AG04449 (cell line): ENCODE measurements around the gene NRIP2.

ENCODE experiments used
- CTCF ChIA-PET: fragments of 350-600 bp; formaldehyde crosslinking; extraction: SDS; loops from one replicate; lab custom pipeline; 2021; ENCODE audit warnings: antibody characterized with exemption; lab: Yijun Ruan, JAX
- POLR2A ChIA-PET: fragments of 400-600, 350-600 bp; formaldehyde crosslinking; extraction: SDS; loops from one replicate; lab custom pipeline; 2020; ENCODE audit warnings: antibody characterized with exemption, inconsistent platforms; lab: Yijun Ruan, JAX
- DNase-seq: peaks from one replicate; pipeline ENCODE4 v3.0.0-alpha.2; 2010; ENCODE audit warnings: low read depth, low spot score
- H3K4me3 ChIP-seq: 2 replicates; pipeline ENCODE4 v1.5.1; 2011; ENCODE audit warnings: low read depth, mild to moderate bottlenecking, control low read depth, low read length
- TF ChIP-seq, protein P1 (sequence below): IDR thresholded peaks from one replicate; pipeline ENCODE4 v1.5.1; 2011; ENCODE audit warnings: mild to moderate bottlenecking, moderate library complexity, low read length, control low read depth, inconsistent platforms; ENCODE audit not compliant: insufficient read depth; ENCODE audit errors: missing control alignments

Gene NRIP2

DNA sequence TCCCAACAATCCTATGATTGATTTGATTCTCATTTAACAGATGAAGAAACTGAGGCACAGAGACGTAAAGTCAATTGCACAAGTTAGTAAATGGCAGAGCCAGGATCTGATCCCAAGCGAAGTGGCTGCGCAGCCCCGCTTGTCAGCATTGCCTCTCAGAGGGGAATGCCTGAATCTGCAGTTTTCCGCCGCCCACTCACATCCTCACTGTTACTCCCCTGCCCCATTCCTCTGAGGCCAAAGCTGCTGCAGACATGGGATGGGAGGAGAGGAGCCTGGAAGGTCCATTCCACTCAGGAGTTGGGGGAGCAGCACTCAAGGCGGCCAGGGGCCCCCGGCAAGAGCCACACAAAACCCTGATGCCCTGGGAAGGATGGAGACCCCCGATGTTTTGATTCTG, 1.0 kb downstream of the NRIP2 start:
- ChIA-PET CTCF (interaction anchor here (0.9 to 9.4 kb wide), 6 partner anchors 9 to 208 kb away, joined by 3 to 90 read pairs (median 5); no protein-coding TSS in a partner anchor), POLR2A (interaction anchor here (0.9 kb wide), 1 partner anchor 57 kb away, joined by 3 read pairs; the partner anchor contains the start of gene TULP3)
- H3K4me3 ChIP-seq: no peak overlapping the region
- DNase-seq: no peak
- TF ChIP-seq, protein P1, sequence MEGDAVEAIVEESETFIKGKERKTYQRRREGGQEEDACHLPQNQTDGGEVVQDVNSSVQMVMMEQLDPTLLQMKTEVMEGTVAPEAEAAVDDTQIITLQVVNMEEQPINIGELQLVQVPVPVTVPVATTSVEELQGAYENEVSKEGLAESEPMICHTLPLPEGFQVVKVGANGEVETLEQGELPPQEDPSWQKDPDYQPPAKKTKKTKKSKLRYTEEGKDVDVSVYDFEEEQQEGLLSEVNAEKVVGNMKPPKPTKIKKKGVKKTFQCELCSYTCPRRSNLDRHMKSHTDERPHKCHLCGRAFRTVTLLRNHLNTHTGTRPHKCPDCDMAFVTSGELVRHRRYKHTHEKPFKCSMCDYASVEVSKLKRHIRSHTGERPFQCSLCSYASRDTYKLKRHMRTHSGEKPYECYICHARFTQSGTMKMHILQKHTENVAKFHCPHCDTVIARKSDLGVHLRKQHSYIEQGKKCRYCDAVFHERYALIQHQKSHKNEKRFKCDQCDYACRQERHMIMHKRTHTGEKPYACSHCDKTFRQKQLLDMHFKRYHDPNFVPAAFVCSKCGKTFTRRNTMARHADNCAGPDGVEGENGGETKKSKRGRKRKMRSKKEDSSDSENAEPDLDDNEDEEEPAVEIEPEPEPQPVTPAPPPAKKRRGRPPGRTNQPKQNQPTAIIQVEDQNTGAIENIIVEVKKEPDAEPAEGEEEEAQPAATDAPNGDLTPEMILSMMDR: no peak

DNA sequence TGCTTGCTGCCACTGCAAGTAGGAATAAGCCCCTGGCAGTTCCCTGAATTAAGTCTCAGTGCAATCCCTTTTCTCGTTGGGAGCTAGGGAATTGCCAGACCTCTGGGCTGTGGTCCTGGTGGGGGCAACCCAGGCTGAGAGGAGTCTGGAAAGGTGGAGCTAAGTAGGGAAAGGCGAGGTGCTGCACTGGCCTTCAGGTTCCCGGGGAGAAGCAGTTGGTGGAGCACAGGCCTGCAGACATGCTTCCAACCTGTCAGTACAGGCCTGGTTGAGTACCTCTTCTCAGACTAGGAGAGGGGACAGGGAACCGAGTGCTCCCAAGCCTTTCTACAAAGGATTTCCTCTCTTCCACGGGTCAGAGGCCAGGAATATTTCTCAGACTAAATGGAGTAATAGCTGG, 1.5 kb downstream of the NRIP2 start:
- ChIA-PET CTCF (interaction anchor here (0.9 to 9.4 kb wide), 4 partner anchors 9 to 209 kb away, joined by 3 to 90 read pairs (median 5); no protein-coding TSS in a partner anchor), POLR2A (interaction anchor here (0.9 kb wide), 1 partner anchor 57 kb away, joined by 3 read pairs; the partner anchor contains the start of gene TULP3)
- no peak overlapping the region for H3K4me3 ChIP-seq
- no peak for DNase-seq
- TF ChIP-seq, protein P1: no peak

GRCh38 chr12:2832550-2833127, 2.2 kb downstream of the NRIP2 start:
- ChIA-PET POLR2A (no interaction called here), CTCF (interaction anchor here (0.9 to 9.4 kb wide), 4 partner anchors 8 to 52 kb away, joined by 3 to 90 read pairs (median 4); no protein-coding TSS in a partner anchor)
- H3K4me3 ChIP-seq: no peak overlapping the region
- DNase-seq: no peak
- TF ChIP-seq, protein P1: no peak

GRCh38 chr12:2829275-2829674, 5.6 kb downstream of the NRIP2 start:
- POLR2A ChIA-PET: no interaction called here
- TF ChIP-seq, protein P1: no peak

DNA sequence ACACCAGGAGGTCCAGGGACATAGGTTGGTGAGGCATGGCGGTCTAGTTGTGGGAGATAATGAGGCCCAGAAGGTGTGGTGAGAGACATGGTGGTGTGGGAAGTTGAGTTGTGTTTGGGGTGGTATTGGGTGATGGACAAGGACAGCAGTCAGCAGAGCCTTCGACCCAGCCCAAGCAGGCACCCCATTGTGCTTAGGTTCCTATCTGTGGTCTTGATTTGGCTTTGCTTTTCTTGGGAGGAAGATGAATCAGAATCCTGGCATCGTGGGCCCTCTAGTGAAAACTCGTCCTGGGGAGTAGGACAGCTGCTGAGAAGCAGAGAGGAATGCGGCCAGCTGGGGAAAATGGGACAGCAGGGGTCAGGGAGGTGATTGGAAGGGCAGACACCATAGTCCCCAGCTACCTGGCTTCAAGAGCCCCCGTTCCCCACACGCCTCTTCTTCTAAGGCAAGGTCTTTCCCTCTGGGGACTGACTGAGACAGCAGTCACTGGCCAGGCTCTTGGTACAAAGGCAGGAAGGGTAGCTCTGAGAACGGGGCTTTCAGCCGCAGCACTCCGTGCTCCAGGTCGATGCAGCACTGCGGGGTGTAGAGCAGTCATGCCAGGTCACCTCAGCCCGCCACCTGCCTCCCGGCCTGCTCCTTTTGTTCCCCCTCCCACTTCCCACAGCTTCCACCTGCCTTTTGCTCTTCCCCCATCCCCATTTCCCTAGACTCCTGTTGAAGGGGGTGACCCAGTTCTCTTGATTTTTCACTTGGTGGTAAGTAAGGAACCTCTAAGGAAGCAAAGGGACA, 7.9 kb downstream of the NRIP2 start:
- CTCF ChIA-PET: interaction anchor here (1.1 to 3.5 kb wide), 2 partner anchors 14 to 19 kb away, joined by 3 to 15 read pairs; partner anchors contain the start of gene ITFG2
- TF ChIP-seq, protein P1: no peak
- POLR2A ChIA-PET: no interaction called here
- no peak overlapping the region for H3K4me3 ChIP-seq
- no peak for DNase-seq

More at GRCh38 chr12:2829275-2829674, 5.6 kb downstream of the NRIP2 start:
- CTCF ChIA-PET: no interaction called here
- DNase-seq: no peak
- no peak overlapping the region for H3K4me3 ChIP-seq

DNA sequence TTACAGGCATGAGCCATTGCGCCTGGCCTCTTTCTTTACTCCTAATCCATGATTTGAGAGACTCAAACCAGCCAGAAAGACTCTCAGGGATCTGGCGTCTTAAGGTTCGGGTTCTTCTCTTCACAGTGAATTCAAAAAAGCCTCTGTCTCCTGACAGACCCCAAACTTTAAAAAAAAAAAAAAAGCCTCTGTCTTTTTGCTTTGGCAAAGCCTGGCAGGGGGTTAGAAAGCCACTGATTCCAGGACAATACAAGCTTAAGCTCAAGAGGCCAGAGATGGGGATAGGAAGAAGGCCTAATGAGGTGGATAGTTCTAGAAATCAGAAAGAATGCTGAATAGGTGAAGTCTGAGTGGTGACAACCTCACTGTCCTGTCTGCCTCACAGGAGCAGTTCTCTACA, 8.8 kb downstream of the NRIP2 start:
- no peak for DNase-seq
- ChIA-PET POLR2A (no interaction called here), CTCF (interaction anchor here (1.1 to 3.5 kb wide), 2 partner anchors 13 to 20 kb away, joined by 3 to 15 read pairs; partner anchors contain the start of gene ITFG2)
- no peak overlapping the region for H3K4me3 ChIP-seq
- TF ChIP-seq, protein P1: no peak
